ENCODE data around the gene DDX51. TPM values are rescaled to one million over a fixed set of nuclear protein-coding genes. Genes with fewer than 3 reads are reported as not detected.

Gene DDX51
- total and polyA plus RNA-seq, 2 of the 13 experiments (the other 11 are each of a cell fraction or from before 2014, with no cell fraction given) = 10.1 TPM

DNA sequence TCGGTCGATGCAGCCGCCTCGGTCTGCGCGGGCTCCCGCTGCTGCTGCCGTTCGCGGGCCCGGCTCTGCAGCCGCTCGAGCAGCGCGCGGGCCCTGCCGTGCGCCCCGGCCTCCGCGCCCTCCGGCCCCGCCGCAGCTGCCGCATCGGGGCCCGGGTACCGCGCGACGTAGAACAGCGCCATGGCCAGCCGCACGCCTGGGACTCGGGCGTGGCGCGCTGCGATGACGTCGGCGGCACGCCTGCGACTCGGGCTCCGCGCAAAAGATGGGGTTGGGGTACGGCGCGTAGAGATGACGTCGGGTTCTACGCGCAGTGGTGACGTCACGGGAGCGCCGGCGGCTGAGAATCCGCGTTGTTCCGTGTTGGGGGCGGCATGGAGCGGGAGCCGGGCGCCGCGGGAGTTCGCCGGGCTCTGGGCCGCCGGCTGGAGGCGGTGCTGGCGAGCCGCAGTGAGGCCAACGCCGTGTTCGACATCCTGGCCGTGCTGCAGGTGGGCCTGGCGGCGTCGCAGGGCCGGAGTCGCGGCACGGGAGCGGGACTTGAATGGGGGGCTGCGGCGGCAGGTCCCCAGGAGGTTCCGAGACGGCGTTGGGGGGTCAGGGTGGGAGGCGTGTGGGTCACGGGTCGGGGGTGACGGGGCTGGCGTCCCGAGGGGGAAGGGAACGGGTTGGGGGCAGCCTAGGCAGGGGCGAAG lies at the start of gene DDX51, which contains the start of gene NOC4L (continued):
- TF ChIP-seq, protein P1, sequence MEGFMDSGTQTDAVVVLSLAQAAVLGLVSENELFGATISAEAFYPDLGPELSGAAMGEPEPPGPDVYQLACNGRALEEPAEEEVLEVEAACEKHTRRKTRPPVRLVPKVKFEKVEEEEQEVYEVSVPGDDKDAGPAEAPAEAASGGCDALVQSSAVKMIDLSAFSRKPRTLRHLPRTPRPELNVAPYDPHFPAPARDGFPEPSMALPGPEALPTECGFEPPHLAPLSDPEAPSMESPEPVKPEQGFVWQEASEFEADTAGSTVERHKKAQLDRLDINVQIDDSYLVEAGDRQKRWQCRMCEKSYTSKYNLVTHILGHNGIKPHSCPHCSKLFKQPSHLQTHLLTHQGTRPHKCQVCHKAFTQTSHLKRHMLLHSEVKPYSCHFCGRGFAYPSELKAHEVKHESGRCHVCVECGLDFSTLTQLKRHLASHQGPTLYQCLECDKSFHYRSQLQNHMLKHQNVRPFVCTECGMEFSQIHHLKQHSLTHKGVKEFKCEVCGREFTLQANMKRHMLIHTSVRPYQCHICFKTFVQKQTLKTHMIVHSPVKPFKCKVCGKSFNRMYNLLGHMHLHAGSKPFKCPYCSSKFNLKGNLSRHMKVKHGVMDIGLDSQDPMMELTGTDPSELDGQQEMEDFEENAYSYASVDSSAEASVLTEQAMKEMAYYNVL (CRISPR knock-in tag; IDR thresholded peaks at IDR 0.05; ENCODE audit: borderline replicate concordance) = no peak
- TF ChIP-seq ZNF446 (CRISPR knock-in tag; IDR thresholded peaks at IDR 0.05) (0 out of 2 replicates have a peak, but pooled peaks have one; percentile 35), NBN (conservative IDR thresholded peaks at IDR 0.05) (no peak), ZBTB7B (CRISPR knock-in tag; IDR thresholded peaks at IDR 0.05) (peak; percentile 62; the same call in 1 of the 2 replicates), RELA (CRISPR knock-in tag; IDR thresholded peaks at IDR 0.05) (peak; percentile 88), MBNL3 (CRISPR knock-in tag; conservative IDR thresholded peaks at IDR 0.05) (no peak), ZIK1 (CRISPR knock-in tag; IDR thresholded peaks at IDR 0.05; ENCODE audit: borderline replicate concordance, low read depth) (no peak), CREB1 (IDR thresholded peaks at IDR 0.05) (peak; percentile 100), CREB1 (CRISPR knock-in tag; IDR thresholded peaks at IDR 0.05) (peak; percentile 97), XBP1 (CRISPR knock-in tag; IDR thresholded peaks at IDR 0.05) (no peak)
- TF ChIP-seq, protein P2, sequence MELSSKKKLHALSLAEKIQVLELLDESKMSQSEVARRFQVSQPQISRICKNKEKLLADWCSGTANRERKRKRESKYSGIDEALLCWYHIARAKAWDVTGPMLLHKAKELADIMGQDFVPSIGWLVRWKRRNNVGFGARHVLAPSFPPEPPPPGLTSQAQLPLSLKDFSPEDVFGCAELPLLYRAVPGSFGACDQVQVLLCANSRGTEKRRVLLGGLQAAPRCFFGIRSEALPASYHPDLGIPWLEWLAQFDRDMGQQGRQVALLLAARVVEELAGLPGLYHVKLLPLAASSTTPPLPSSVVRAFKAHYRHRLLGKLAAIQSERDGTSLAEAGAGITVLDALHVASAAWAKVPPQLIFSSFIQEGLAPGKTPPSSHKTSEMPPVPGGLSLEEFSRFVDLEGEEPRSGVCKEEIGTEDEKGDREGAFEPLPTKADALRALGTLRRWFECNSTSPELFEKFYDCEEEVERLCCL (CRISPR knock-in tag; IDR thresholded peaks at IDR 0.05; ENCODE audit: borderline replicate concordance) = no peak
- TF ChIP-seq, protein P3, sequence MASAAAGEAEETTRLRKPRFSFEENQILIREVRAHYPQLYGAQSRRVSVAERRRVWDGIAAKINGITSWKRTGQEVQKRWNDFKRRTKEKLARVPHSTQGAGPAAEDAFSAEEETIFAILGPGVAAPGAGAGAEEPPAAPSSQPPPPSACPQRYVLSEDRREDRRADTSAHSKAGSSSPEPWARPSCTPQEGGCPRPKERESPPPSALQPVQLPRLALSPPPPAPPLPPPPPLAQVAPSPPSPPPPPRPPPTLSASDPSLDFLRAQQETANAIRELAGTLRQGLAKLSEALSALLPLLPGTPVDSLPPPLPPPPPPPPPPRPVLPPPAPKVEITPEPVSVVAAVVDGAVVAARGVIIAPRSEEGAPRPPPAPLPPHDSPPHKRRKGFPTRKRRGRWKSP (CRISPR knock-in tag; IDR thresholded peaks at IDR 0.05) = peak; percentile 81; the same call in 1 of the 2 replicates
- TF ChIP-seq, protein P4, sequence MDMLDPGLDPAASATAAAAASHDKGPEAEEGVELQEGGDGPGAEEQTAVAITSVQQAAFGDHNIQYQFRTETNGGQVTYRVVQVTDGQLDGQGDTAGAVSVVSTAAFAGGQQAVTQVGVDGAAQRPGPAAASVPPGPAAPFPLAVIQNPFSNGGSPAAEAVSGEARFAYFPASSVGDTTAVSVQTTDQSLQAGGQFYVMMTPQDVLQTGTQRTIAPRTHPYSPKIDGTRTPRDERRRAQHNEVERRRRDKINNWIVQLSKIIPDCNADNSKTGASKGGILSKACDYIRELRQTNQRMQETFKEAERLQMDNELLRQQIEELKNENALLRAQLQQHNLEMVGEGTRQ (IDR thresholded peaks at IDR 0.05; ENCODE audit: low read depth, low read length) = no peak
- TF ChIP-seq, protein P4 (CRISPR knock-in tag; IDR thresholded peaks at IDR 0.05; ENCODE audit: borderline replicate concordance) = no peak; the same call in 1 of the 2 replicates
- TF ChIP-seq, protein P5, sequence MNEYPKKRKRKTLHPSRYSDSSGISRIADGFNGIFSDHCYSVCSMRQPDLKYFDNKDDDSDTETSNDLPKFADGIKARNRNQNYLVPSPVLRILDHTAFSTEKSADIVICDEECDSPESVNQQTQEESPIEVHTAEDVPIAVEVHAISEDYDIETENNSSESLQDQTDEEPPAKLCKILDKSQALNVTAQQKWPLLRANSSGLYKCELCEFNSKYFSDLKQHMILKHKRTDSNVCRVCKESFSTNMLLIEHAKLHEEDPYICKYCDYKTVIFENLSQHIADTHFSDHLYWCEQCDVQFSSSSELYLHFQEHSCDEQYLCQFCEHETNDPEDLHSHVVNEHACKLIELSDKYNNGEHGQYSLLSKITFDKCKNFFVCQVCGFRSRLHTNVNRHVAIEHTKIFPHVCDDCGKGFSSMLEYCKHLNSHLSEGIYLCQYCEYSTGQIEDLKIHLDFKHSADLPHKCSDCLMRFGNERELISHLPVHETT (CRISPR knock-in tag; conservative IDR thresholded peaks at IDR 0.05) = peak; percentile 90
- TF ChIP-seq, protein P6, sequence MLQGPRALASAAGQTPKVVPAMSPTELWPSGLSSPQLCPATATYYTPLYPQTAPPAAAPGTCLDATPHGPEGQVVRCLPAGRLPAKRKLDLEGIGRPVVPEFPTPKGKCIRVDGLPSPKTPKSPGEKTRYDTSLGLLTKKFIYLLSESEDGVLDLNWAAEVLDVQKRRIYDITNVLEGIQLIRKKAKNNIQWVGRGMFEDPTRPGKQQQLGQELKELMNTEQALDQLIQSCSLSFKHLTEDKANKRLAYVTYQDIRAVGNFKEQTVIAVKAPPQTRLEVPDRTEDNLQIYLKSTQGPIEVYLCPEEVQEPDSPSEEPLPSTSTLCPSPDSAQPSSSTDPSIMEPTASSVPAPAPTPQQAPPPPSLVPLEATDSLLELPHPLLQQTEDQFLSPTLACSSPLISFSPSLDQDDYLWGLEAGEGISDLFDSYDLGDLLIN (CRISPR knock-in tag; IDR thresholded peaks at IDR 0.05; ENCODE audit: borderline replicate concordance) = peak; percentile 95
- TF ChIP-seq, protein P7, sequence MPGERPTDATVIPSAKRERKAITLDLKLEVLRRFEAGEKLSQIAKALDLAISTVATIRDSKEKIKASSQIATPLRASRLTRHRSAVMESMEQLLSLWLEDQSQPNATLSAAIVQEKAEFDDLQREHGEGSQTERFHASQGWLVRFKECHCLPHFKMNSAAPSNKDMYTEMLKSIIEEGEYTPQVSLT (CRISPR knock-in tag; IDR thresholded peaks at IDR 0.05; ENCODE audit: borderline replicate concordance, low read depth) = no peak
